HG02610 (cell line): ENCODE measurements around the gene RNF144B.

Experiments
- ATAC-seq: cut with Tn5 transposase; IDR thresholded peaks from one replicate; pipeline ENCODE4 v1.9.1; 2021; ENCODE audit warnings: mild to moderate bottlenecking, moderate library complexity; ENCODE audit not compliant: unreplicated experiment

The RNF144B gene

GRCh38 chr6:18506382-18507017, 119.3 kb downstream of the RNF144B start:
- ATAC-seq = no peak

DNA sequence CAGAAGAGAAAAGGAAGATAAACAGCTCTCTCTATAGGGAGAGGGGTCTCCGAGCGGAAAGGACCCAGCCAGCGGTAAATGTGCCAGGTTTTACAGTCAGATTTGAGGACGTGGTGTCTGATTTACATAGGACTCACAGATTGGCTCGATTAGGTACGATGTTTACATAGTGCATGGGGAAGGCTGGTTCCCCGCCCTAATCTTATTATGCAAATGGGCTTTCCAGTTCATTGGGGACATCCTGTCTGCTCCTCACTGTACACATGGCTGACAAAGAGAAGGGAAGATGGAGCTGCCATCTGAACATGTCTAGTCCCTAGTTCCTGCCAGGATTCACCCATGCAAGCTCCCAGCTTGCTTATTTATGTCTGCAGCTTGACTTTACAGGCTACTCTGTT, 119.9 kb downstream of the RNF144B start:
- ATAC-seq = no peak

DNA sequence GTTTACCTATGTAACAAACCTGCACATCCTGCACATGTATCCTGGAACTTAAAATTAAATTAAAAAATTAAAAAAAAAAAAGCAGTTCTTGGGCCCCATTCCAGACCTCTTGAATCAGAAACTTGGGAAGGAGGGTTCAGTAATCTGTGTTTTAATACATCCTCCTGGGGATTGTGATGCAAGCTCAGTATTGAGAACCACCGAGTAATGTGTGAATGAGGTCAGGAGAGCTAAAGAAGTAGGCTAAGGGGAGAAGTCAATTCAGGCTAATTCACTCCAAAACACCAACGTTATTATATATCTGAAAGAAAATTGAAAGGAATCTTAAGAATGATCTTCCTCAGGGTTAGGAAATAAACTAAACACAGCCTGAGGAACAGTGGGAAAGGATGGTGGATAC, 120.4 kb downstream of the RNF144B start:
- no peak for ATAC-seq

DNA sequence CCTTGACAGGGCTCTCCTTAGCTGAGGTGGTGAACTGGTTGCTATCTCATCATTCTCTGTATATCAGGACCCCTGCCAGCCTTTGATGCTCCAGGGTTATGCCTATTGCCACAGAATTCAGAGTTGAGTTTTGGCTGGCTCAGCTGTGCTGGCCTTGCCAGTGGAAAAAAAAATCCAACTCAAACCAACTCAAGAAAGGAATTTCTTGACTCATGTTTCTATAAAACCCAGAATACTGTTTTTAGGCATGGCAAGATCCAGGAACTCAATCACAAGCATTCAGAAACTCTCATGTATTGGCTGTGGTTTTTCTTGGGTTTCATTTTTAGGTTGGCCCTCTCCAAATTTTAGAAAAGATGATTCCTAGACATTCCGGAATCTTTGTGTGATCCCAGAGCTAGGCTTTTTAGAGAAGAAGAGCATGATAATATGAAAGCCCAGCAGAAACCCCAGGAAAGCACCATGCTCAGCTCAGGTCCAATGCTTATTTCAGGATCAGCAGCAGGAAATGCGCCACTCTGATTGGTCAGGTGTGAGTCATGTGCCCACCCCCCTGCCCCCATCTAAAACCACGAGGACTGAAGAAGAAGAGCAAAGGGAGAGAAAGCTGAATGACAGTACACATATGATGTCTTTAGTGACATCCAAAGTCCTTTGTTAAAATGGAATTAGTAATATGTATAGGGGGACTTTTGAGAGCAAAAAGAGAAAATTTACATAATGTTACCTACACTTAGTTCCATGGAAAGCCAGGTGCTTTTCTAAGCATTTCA, 122.9 kb downstream of the RNF144B start:
- ATAC-seq = no peak

DNA sequence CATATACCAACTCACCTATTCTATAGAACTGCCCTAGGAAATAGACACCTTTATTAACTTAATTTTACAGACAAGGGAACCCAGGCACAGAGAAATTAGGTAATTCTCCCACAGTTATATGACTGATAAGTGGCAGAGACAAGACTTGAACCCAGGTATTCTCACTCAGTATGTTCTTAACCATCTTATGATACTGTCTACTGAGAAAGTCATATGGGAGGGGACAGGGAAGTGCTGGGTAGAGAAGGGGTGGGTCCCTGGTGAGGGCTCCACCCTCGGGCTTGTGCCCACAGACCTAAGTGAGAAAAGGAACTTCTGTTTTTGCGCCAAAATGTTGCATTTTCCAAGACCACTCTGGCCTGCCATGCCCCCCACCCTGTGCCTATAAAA, 123.5 kb downstream of the RNF144B start:
- no peak for ATAC-seq

DNA sequence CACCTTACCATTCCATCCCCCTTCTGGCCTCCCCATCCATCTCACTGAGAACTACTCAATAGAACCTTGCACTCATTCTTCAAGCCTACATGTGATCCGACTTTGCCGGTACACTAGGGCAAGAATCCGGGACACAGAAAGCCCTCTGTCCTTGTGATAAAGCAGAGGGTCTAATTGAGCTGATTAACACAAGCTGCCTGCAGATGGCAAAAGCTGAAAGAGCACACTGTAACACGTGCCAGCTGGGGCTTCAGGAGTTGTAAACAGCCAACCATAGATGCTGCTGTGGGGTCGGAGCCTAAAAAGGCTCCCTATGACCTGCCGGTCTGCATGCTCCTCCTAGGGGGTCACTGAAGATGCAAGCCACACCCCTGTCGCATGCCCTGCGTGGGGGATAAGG, 124.1 kb downstream of the RNF144B start:
- no peak for ATAC-seq

GRCh38 chr6:18513253-18513798, 126.2 kb downstream of the RNF144B start:
- ATAC-seq = no peak

- ATAC-seq = no peak
These were observed 127.0 kb downstream of the RNF144B start for GRCh38 chr6:18514180-18514579.

GRCh38 chr6:18515767-18516166, 128.6 kb downstream of the RNF144B start:
- ATAC-seq = no peak
